B cell (primary cell): ENCODE measurements around the gene MMP14. TPM values are rescaled to one million over a fixed set of nuclear protein-coding genes. Genes with fewer than 3 reads are reported as not detected.
A peak's percentile ranks its signal among the peaks of the same experiment; 100 is the strongest.

Source experiments
- ATAC-seq: fragments of 200-7000 bp; cut with Tn5 transposase; one replicate; pipeline ENCODE4 v1.10.0; 2021; ENCODE audit warnings: low read depth, mild to moderate bottlenecking, moderate number of reproducible peaks, moderate library complexity
- CTCF ChIA-PET: fragments of 350-600 bp; sonication (Branson Sonifier 250); formaldehyde crosslinking; loops from one replicate; lab custom pipeline; 2021; ENCODE audit warnings: antibody characterized with exemption, inconsistent platforms; lab: Charles Lee
- POLR2A ChIA-PET: fragments of 350-600 bp; sonication (Branson Sonifier 250); formaldehyde crosslinking; loops from one replicate; lab custom pipeline; 2021; ENCODE audit warnings: antibody characterized with exemption; lab: Charles Lee
- DNase-seq: peaks from one replicate; pipeline ENCODE4 v3.0.0; 2013
- H2AFZ ChIP-seq: 2 replicates; pipeline ENCODE4 v1.6.1; 2012; ENCODE audit warnings: mild to moderate bottlenecking, low read depth, low read length; ENCODE audit not compliant: insufficient read depth, poor library complexity, severe bottlenecking
- H3K27ac ChIP-seq, 2 donors: 1 replicate in 1 of 2; 2 replicates in 1 of 2; pipeline ENCODE4 v1.5.1; 2012 to 2013; ENCODE audit warnings: low read length in 2 of 2, mild to moderate bottlenecking in 2 of 2, moderate library complexity in 1 of 2
- H3K27me3 ChIP-seq, 4 experiments: fragments of 200-600 bp in 1 of 4; sonication (generic) in 1 of 4; replicated peaks in 1 of 4; 1 replicate in 2 of 4; 2 replicates in 2 of 4; pipeline versions ENCODE4 v1.6.1 to v1.7.0; 2013 to 2016; ENCODE audit warnings: low read length in 3 of 4, mild to moderate bottlenecking in 2 of 4, mixed read lengths in 1 of 4, moderate library complexity in 1 of 4; ENCODE audit not compliant: insufficient read depth in 4 of 4, control insufficient read depth in 3 of 4; ENCODE audit errors: control extremely low read depth in 1 of 4
- H3K36me3 ChIP-seq, 2 experiments: replicated peaks in 1 of 2; 1 replicate in 1 of 2; 2 replicates in 1 of 2; pipeline versions ENCODE4 v1.6.1 to v1.7.1; 2013; ENCODE audit warnings: low read length in 1 of 2; ENCODE audit not compliant: insufficient read depth in 2 of 2, control insufficient read depth in 1 of 2; ENCODE audit errors: control extremely low read depth in 1 of 2, extremely low read depth in 1 of 2
- H3K4me1 ChIP-seq, 2 donors: fragments of 200-600 bp in 1 of 2; sonication (generic) in 1 of 2; 1 replicate in 1 of 2; 2 replicates in 1 of 2; pipeline versions ENCODE4 v1.5.1 to v1.6.1; 2013 to 2017; ENCODE audit warnings: low read length in 2 of 2; ENCODE audit not compliant: control insufficient read depth in 2 of 2, insufficient read depth in 2 of 2
- H3K4me2 ChIP-seq: replicated peaks from 2 replicates; pipeline ENCODE3; 2012; ENCODE audit warnings: mild to moderate bottlenecking, low read depth, low read length; ENCODE audit not compliant: poor library complexity, severe bottlenecking
- H3K4me3 ChIP-seq, 5 experiments: fragments of 200-600 bp in 1 of 5; sonication (generic) in 1 of 5; 1 replicate in 3 of 5; 2 replicates in 2 of 5; pipeline versions ENCODE4 v1.5.1 to v1.7.0; 2011 to 2016; ENCODE audit warnings: low read length in 4 of 5, mild to moderate bottlenecking in 4 of 5, low read depth in 2 of 5, control low read depth in 1 of 5, moderate library complexity in 1 of 5; ENCODE audit not compliant: insufficient read depth in 1 of 5; ENCODE audit errors: control extremely low read depth in 1 of 5, extremely low read depth in 1 of 5
- H3K79me2 ChIP-seq: fragments of 200-600 bp; sonication (generic); one replicate; pipeline ENCODE4 v1.6.0; 2016; ENCODE audit warnings: low read length; ENCODE audit not compliant: control insufficient read depth, insufficient read depth
- H3K9ac ChIP-seq: fragments of 200-600 bp; sonication (generic); 2 replicates; pipeline ENCODE4 v1.6.1; 2017; ENCODE audit warnings: mild to moderate bottlenecking, low read length, moderate library complexity
- H3K9me3 ChIP-seq, 3 donors: one replicate each; pipeline versions ENCODE4 v1.6.1 to v1.7.1; 2013; ENCODE audit warnings: low read length in 2 of 3; ENCODE audit not compliant: control insufficient read depth in 2 of 3, insufficient read depth in 1 of 3; ENCODE audit errors: control extremely low read depth in 1 of 3
- H4K20me1 ChIP-seq: 2 replicates; pipeline ENCODE4 v1.6.0; 2012; ENCODE audit warnings: mild to moderate bottlenecking, low read length; ENCODE audit not compliant: insufficient read depth, control insufficient read depth, poor library complexity, severe bottlenecking
- H3K27ac Mint-ChIP-seq: one replicate; pipeline ENCODE4 v1.8.0; 2021; ENCODE audit warnings: mixed read lengths
- H3K27me3 Mint-ChIP-seq: one replicate; pipeline ENCODE4 v1.8.0; 2021; ENCODE audit warnings: mixed read lengths
- H3K4me1 Mint-ChIP-seq: one replicate; pipeline ENCODE4 v1.8.0; 2021; ENCODE audit warnings: mixed read lengths
- H3K4me3 Mint-ChIP-seq: one replicate; pipeline ENCODE4 v1.8.0; 2021; ENCODE audit warnings: mixed read lengths
- H3K9me3 Mint-ChIP-seq: one replicate; pipeline ENCODE4 v1.8.0; 2022; ENCODE audit warnings: mixed read lengths; ENCODE audit not compliant: insufficient read depth
- EZH2 ChIP-seq: IDR thresholded peaks from 2 replicates; pipeline ENCODE4 v1.6.1; 2012; ENCODE audit warnings: borderline replicate concordance, low read depth, mild to moderate bottlenecking, moderate library complexity, low read length; ENCODE audit not compliant: insufficient read depth, poor library complexity, severe bottlenecking
- WGBS: methylation state at CpG from one replicate; pipeline ENCODE4 v1.1.5; 2013; ENCODE audit warnings: missing lambda C conversion rate; ENCODE audit not compliant: insufficient coverage; 5-methylcytosine and 5-hydroxymethylcytosine counted together
- intact Hi-C: fragments of 100-400 bp; cut with micrococcal nuclease; formaldehyde crosslinking; loops from one replicate; pipeline ENCODE4 v1.10.0; 2022
- polyA plus RNA-seq: library from polyadenylated mRNA; depleted of rRNA; stranded (reverse); fragments of >200 nt; gene quantifications from 2 replicates; pipeline ENCODE4 v1.2.3, GENCODE V29; 2012
- small RNA-seq: library from RNA; depleted of rRNA; stranded (forward); fragments of <200 nt; gene quantifications from one replicate; pipeline ENCODE3, GENCODE V24; 2012; ENCODE audit warnings: low replicate concordance, low read depth; ENCODE audit not compliant: insufficient read length
- total RNA-seq, 2 donors: library from RNA; stranded (reverse); fragments of 120-200 nt in 1 of 2; gene quantifications; 1 replicate in 1 of 2; 2 replicates in 1 of 2; pipeline versions ENCODE4 v1.2.3 to v1.2.4, GENCODE V29; 2013 to 2022
- TF ChIP-seq, protein P1 (sequence below): fragments of 200-600 bp; IDR thresholded peaks from one replicate; pipeline ENCODE4 v1.8.0; 2022; ENCODE audit warnings: antibody characterized with exemption, mild to moderate bottlenecking

The MMP14 gene
- total and polyA plus RNA-seq, 2 donors (not counting 1 experiment from before 2014, with no cell fraction given), result 1.0 to 3.5 TPM

DNA sequence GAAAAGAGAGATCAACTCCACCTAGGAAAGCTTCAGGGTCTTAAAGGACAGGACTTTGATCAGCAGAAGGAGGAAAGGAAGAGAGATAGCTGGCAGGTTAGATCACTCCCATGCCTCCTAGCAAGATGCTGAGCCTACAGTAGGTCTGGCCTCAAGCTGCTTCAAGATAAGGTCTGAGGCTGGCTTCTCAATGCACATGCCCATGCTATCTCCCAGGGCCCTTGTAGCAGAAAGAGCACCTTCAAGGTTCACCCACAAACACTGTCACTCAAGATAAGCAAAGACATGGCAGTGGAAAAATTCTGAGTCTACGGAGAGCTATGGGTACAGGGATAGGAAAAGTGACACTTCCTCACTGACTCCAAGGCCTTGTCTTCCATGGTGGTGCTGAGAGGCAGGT lies 61.0 kb downstream of the MMP14 start:
- no peak for TF ChIP-seq EZH2
- TF ChIP-seq, protein P1, sequence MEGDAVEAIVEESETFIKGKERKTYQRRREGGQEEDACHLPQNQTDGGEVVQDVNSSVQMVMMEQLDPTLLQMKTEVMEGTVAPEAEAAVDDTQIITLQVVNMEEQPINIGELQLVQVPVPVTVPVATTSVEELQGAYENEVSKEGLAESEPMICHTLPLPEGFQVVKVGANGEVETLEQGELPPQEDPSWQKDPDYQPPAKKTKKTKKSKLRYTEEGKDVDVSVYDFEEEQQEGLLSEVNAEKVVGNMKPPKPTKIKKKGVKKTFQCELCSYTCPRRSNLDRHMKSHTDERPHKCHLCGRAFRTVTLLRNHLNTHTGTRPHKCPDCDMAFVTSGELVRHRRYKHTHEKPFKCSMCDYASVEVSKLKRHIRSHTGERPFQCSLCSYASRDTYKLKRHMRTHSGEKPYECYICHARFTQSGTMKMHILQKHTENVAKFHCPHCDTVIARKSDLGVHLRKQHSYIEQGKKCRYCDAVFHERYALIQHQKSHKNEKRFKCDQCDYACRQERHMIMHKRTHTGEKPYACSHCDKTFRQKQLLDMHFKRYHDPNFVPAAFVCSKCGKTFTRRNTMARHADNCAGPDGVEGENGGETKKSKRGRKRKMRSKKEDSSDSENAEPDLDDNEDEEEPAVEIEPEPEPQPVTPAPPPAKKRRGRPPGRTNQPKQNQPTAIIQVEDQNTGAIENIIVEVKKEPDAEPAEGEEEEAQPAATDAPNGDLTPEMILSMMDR, result no peak
- no peaks in the 10 kb centered on the region for H3K9me3 Mint-ChIP-seq
- Histone ChIP-seq H3K27me3 (no peaks in the 10 kb centered on the region), H4K20me1 (no peaks in the 10 kb centered on the region), H3K79me2 (peaks cover 3% of the 10 kb centered on the region), H3K4me1 (peaks cover 3 to 6% of the 10 kb centered on the region in 2 donors), H3K9me3 (no peaks in the 10 kb centered on the region), H2AFZ (no peak overlapping the region), H3K27ac (peak overlapping the region in 1 of 2 donors; percentile 31), H3K36me3 (peaks cover 4 to 35% of the 10 kb centered on the region in 2 experiments), H3K4me3 (no peak overlapping the region), H3K4me2 (no peak overlapping the region), H3K9ac (no peak overlapping the region)
- WGBS, result no CpG with 5 or more reads among the region's 1 CpG
- POLR2A ChIA-PET, result interaction anchor here (1.7 kb wide), 1 partner anchor 9 kb away, joined by 6 read pairs; no protein-coding TSS in a partner anchor
- no peak for DNase-seq
- no peaks in the 10 kb centered on the region for H3K27me3 Mint-ChIP-seq
- CTCF ChIA-PET, result interaction anchor here (1.1 to 2.8 kb wide), 5 partner anchors 24 to 327 kb away, joined by 3 to 14 read pairs (median 12); partner anchors contain the start of gene LRP10
- peaks cover 9% of the 10 kb centered on the region for H3K4me1 Mint-ChIP-seq
- peak overlapping the region; percentile 8 for H3K27ac Mint-ChIP-seq
- ATAC-seq, result no peak
- intact Hi-C loops, result no loop called here
- H3K4me3 Mint-ChIP-seq, result no peak overlapping the region

Small RNA genes lying within 50 kb of the gene (small RNA-seq; reads per million reads assigned to genes)
- gene RF00019, result not detected

Other genes with a start within 250 kb of the MMP14 start
- 76.1 and 77.4 TPM in 2 replicates for gene DAD1, start 247.4 kb upstream of the MMP14 start, total RNA-seq
- 83.0 and 114 TPM in 2 replicates for gene DAD1, start 247.4 kb upstream of the MMP14 start, polyA plus RNA-seq
- gene ABHD4, start 238.3 kb upstream of the MMP14 start, total RNA-seq, result 21.8 and 22.7 TPM in 2 replicates
- gene ABHD4, start 238.3 kb upstream of the MMP14 start, polyA plus RNA-seq, result 10.5 and 12.2 TPM in 2 replicates
- gene OR6J1, start 192.2 kb upstream of the MMP14 start, total RNA-seq, result not detected in 2 replicates
- not detected in 2 replicates for gene OR6J1, start 192.2 kb upstream of the MMP14 start, polyA plus RNA-seq
- gene OXA1L, start 69.9 kb upstream of the MMP14 start, total RNA-seq, result 186 and 201 TPM in 2 replicates
- gene OXA1L, start 69.9 kb upstream of the MMP14 start, polyA plus RNA-seq, result 147 and 150 TPM in 2 replicates
- 50.0 and 59.5 TPM in 2 replicates for gene SLC7A7, start 21.1 kb upstream of the MMP14 start, total RNA-seq
- gene SLC7A7, start 21.1 kb upstream of the MMP14 start, polyA plus RNA-seq, result 18.7 and 33.4 TPM in 2 replicates
- gene MRPL52, start 6.7 kb upstream of the MMP14 start, total RNA-seq, result 91.6 and 93.0 TPM in 2 replicates
- 26.0 and 37.4 TPM in 2 replicates for gene MRPL52, start 6.7 kb upstream of the MMP14 start, polyA plus RNA-seq
- gene LRP10, start 35.2 kb downstream of the MMP14 start, total RNA-seq, result 99.7 and 104 TPM in 2 replicates
- 79.2 and 120 TPM in 2 replicates for gene LRP10, start 35.2 kb downstream of the MMP14 start, polyA plus RNA-seq
- gene REM2, start 46.6 kb downstream of the MMP14 start, total RNA-seq, result 5.5 and 5.6 TPM in 2 replicates
- 12.9 and 21.7 TPM in 2 replicates for gene REM2, start 46.6 kb downstream of the MMP14 start, polyA plus RNA-seq
- 165 and 188 TPM in 2 replicates for gene RBM23, start 82.6 kb downstream of the MMP14 start, total RNA-seq
- gene RBM23, start 82.6 kb downstream of the MMP14 start, polyA plus RNA-seq, result 60.7 and 114 TPM in 2 replicates
- 38.8 and 48.6 TPM in 2 replicates for gene PRMT5, start 92.8 kb downstream of the MMP14 start, total RNA-seq
- 44.0 and 50.4 TPM in 2 replicates for gene PRMT5, start 92.8 kb downstream of the MMP14 start, polyA plus RNA-seq
- gene HAUS4, start 120.5 kb downstream of the MMP14 start, total RNA-seq, result 33.1 and 39.3 TPM in 2 replicates
- 28.4 and 33.6 TPM in 2 replicates for gene HAUS4, start 120.5 kb downstream of the MMP14 start, polyA plus RNA-seq
- gene AJUBA, start 146.0 kb downstream of the MMP14 start, total RNA-seq, result 0.83 and 1.6 TPM in 2 replicates
- gene AJUBA, start 146.0 kb downstream of the MMP14 start, polyA plus RNA-seq, result 0.14 TPM in 1 of 2 replicates, not detected in the other
- 17.9 and 19.4 TPM in 2 replicates for gene C14orf93, start 173.6 kb downstream of the MMP14 start, total RNA-seq
- 26.8 and 29.4 TPM in 2 replicates for gene C14orf93, start 173.6 kb downstream of the MMP14 start, polyA plus RNA-seq
- 29.0 and 31.9 TPM in 2 replicates for gene PSMB5, start 198.3 kb downstream of the MMP14 start, total RNA-seq
- 10.7 and 16.5 TPM in 2 replicates for gene PSMB5, start 198.3 kb downstream of the MMP14 start, polyA plus RNA-seq
- gene PSMB11, start 205.6 kb downstream of the MMP14 start, total RNA-seq, result not detected in 2 replicates
- gene PSMB11, start 205.6 kb downstream of the MMP14 start, polyA plus RNA-seq, result not detected in 2 replicates
- 0.96 and 1.2 TPM in 2 replicates for gene CDH24, start 220.9 kb downstream of the MMP14 start, total RNA-seq
- 1.0 and 2.1 TPM in 2 replicates for gene CDH24, start 220.9 kb downstream of the MMP14 start, polyA plus RNA-seq